ENCODE results near the gene SERPIND1.

SERPIND1 gene

GRCh38 chr22:20752104-20752741 is 21.7 kb upstream of the SERPIND1 start:
- no peaks in the 10 kb centered on the region for H3K79me2 ChIP-seq (ENCODE audit: insufficient read depth, low read length)
- H3K4me2 ChIP-seq (ENCODE audit: low read depth, low read length, poor library complexity, severe bottlenecking), result no peak overlapping the region
- H3K9me2 ChIP-seq (replicated peaks; ENCODE audit: low read depth, low read length), result no peaks in the 10 kb centered on the region
- peaks cover 48% of the 10 kb centered on the region; the same call in 1 of the 2 replicates for H3K36me3 ChIP-seq (ENCODE audit: insufficient read depth, low read length)
- no peaks in the 10 kb centered on the region for H3F3A ChIP-seq (ENCODE audit: low read depth)
- no peak for TF ChIP-seq EZH2phosphoT487 (IDR thresholded peaks at IDR 0.05; ENCODE audit: borderline replicate concordance)
- no peak for TF ChIP-seq CTCF (conservative IDR thresholded peaks at IDR 0.05; ENCODE audit: low read length)
- no peaks in the 10 kb centered on the region for H3K9me3 ChIP-seq (ENCODE audit: insufficient read depth, low read depth, low read length)
- H2AFZ ChIP-seq (ENCODE audit: low read length), result no peak overlapping the region
- no peaks in the 10 kb centered on the region for H3K27me3 ChIP-seq (ENCODE audit: insufficient read depth, low read length, poor library complexity, severe bottlenecking)
- H3K4me3 ChIP-seq (ENCODE audit: low read length, poor library complexity, severe bottlenecking), result no peak overlapping the region
- H3K4me1 ChIP-seq (ENCODE audit: insufficient read depth, low read length, poor library complexity, severe bottlenecking), result no peaks in the 10 kb centered on the region
- no peak overlapping the region for H3K9ac ChIP-seq (ENCODE audit: low read depth, low read length, poor library complexity, severe bottlenecking)
- H4K20me1 ChIP-seq (ENCODE audit: insufficient read depth, low read length, poor library complexity, severe bottlenecking), result no peaks in the 10 kb centered on the region

- Histone ChIP-seq H3K4me2 (ENCODE audit: low read depth, low read length, poor library complexity, severe bottlenecking) (no peak overlapping the region), H3K9ac (ENCODE audit: low read depth, low read length, poor library complexity, severe bottlenecking) (no peak overlapping the region), H4K20me1 (ENCODE audit: insufficient read depth, low read length, poor library complexity, severe bottlenecking) (no peaks in the 10 kb centered on the region), H3K27me3 (ENCODE audit: insufficient read depth, low read length, poor library complexity, severe bottlenecking) (no peaks in the 10 kb centered on the region), H3K79me2 (ENCODE audit: insufficient read depth, low read length) (no peaks in the 10 kb centered on the region), H3K9me3 (ENCODE audit: insufficient read depth, low read depth, low read length) (no peaks in the 10 kb centered on the region), H3K9me2 (replicated peaks; ENCODE audit: low read depth, low read length) (no peaks in the 10 kb centered on the region), H3K4me3 (ENCODE audit: low read length, poor library complexity, severe bottlenecking) (no peak overlapping the region), H3K36me3 (ENCODE audit: insufficient read depth, low read length) (peaks cover 48% of the 10 kb centered on the region; the same call in 1 of the 2 replicates), H3K4me1 (ENCODE audit: insufficient read depth, low read length, poor library complexity, severe bottlenecking) (no peaks in the 10 kb centered on the region), H2AFZ (ENCODE audit: low read length) (no peak overlapping the region), H3F3A (ENCODE audit: low read depth) (no peaks in the 10 kb centered on the region)
- TF ChIP-seq CTCF (conservative IDR thresholded peaks at IDR 0.05; ENCODE audit: low read length), result no peak
- TF ChIP-seq EZH2phosphoT487 (IDR thresholded peaks at IDR 0.05; ENCODE audit: borderline replicate concordance), result no peak
Observed at GRCh38 chr22:20752873-20753272, 21.0 kb upstream of the SERPIND1 start.

GRCh38 chr22:20756846-20757245 is 17.1 kb upstream of the SERPIND1 start:
- no peaks in the 10 kb centered on the region for H4K20me1 ChIP-seq (ENCODE audit: insufficient read depth, low read length, poor library complexity, severe bottlenecking)
- H3K9me2 ChIP-seq (replicated peaks; ENCODE audit: low read depth, low read length), result no peaks in the 10 kb centered on the region
- H3K27me3 ChIP-seq (ENCODE audit: insufficient read depth, low read length, poor library complexity, severe bottlenecking), result no peaks in the 10 kb centered on the region
- no peak overlapping the region for H3K4me2 ChIP-seq (ENCODE audit: low read depth, low read length, poor library complexity, severe bottlenecking)
- TF ChIP-seq EZH2phosphoT487 (IDR thresholded peaks at IDR 0.05; ENCODE audit: borderline replicate concordance) (no peak), CTCF (conservative IDR thresholded peaks at IDR 0.05; ENCODE audit: low read length) (no peak)
- no peak overlapping the region for H3K9ac ChIP-seq (ENCODE audit: low read depth, low read length, poor library complexity, severe bottlenecking)
- peaks cover 29% of the 10 kb centered on the region; the same call in 1 of the 2 replicates for H3K36me3 ChIP-seq (ENCODE audit: insufficient read depth, low read length)
- H2AFZ ChIP-seq (ENCODE audit: low read length), result no peak overlapping the region
- H3K4me3 ChIP-seq (ENCODE audit: low read length, poor library complexity, severe bottlenecking), result no peak overlapping the region
- no peaks in the 10 kb centered on the region for H3K9me3 ChIP-seq (ENCODE audit: insufficient read depth, low read depth, low read length)
- H3F3A ChIP-seq (ENCODE audit: low read depth), result no peaks in the 10 kb centered on the region
- no peaks in the 10 kb centered on the region for H3K79me2 ChIP-seq (ENCODE audit: insufficient read depth, low read length)
- peaks cover 4% of the 10 kb centered on the region for H3K4me1 ChIP-seq (ENCODE audit: insufficient read depth, low read length, poor library complexity, severe bottlenecking)
